Body of pancreas (tissue), 4 donors: Measurements from ENCODE around the gene RP9. TPM values are rescaled to one million over a fixed set of nuclear protein-coding genes. Genes with fewer than 3 reads are reported as not detected.

Source experiments
- ATAC-seq: fragments of 150-250 bp; one replicate; pipeline ENCODE4 v1.9.1; 2016
- DNase-seq, 4 donors: peaks; one replicate each; pipeline ENCODE4 v3.0.0-alpha.2; 2019
- H3K27ac ChIP-seq, 4 donors: fragments of 200-600 bp; sonication (generic); 1 replicate in 3 of 4; 2 replicates in 1 of 4; pipeline versions ENCODE4 v1.5.1 to v1.6.1; 2016 to 2019; ENCODE audit warnings: mild to moderate bottlenecking in 1 of 4, mixed read lengths in 1 of 4, moderate library complexity in 1 of 4
- H3K27me3 ChIP-seq, 2 donors: fragments of 200-600 bp; sonication (generic); one replicate each; pipeline ENCODE4 v1.6.0; 2016; ENCODE audit warnings: mild to moderate bottlenecking in 1 of 2
- H3K36me3 ChIP-seq, 2 donors: fragments of 200-600 bp; sonication (generic); replicated peaks in 1 of 2; 2 replicates each; pipeline ENCODE4 v1.5.1; 2016; ENCODE audit warnings: low read depth in 2 of 2; ENCODE audit not compliant: insufficient read depth in 1 of 2
- H3K4me1 ChIP-seq: fragments of 200-600 bp; sonication (generic); one replicate; pipeline ENCODE4 v1.6.0; 2016
- H3K4me3 ChIP-seq, 2 donors: fragments of 200-600 bp; sonication (generic); 1 replicate in 1 of 2; 2 replicates in 1 of 2; pipeline ENCODE4 v1.5.1; 2016 to 2019
- H3K9me3 ChIP-seq, 3 donors: fragments of 200-600 bp; sonication (generic); 1 replicate in 2 of 3; 2 replicates in 1 of 3; pipeline ENCODE4 v1.5.1; 2016
- POLR2A ChIP-seq, 3 donors: fragments of 450-650 bp; IDR thresholded peaks; one replicate each; pipeline ENCODE4 v1.6.1; 2016; ENCODE audit warnings: antibody characterized with exemption in 3 of 3, mild to moderate bottlenecking in 2 of 3
- WGBS, 2 donors: methylation state at CpG; one replicate each; pipeline ENCODE4 v1.1.5; 2017; 5-methylcytosine and 5-hydroxymethylcytosine counted together
- intact Hi-C: fragments of 100-400 bp; cut with DNase I; formaldehyde crosslinking; loops from one replicate; pipeline ENCODE4 v1.15.1; 2023
- small RNA-seq: library from RNA; depleted of rRNA; stranded (forward); fragments of <200 nt; gene quantifications from one replicate; pipeline ENCODE3, GENCODE V24; 2016
- total RNA-seq, 2 donors: library from RNA; depleted of rRNA; stranded (reverse); fragments of >200 nt; gene quantifications; one replicate each; pipeline ENCODE4 v1.1.0, GENCODE V29; 2016
- TF ChIP-seq, protein P1 (sequence below), 7 experiments: fragments of 450-650 bp in 4 of 7; fragments of 200-600 bp in 3 of 7; sonication (generic) in 3 of 7; IDR thresholded peaks; one replicate each; pipeline ENCODE4 v1.5.1; 2016 to 2019; ENCODE audit warnings: antibody characterized with exemption in 7 of 7

The RP9 gene
- total RNA-seq, 2 donors from 2014 or later = 5.2 to 9.6 TPM

- TF ChIP-seq, protein P1, sequence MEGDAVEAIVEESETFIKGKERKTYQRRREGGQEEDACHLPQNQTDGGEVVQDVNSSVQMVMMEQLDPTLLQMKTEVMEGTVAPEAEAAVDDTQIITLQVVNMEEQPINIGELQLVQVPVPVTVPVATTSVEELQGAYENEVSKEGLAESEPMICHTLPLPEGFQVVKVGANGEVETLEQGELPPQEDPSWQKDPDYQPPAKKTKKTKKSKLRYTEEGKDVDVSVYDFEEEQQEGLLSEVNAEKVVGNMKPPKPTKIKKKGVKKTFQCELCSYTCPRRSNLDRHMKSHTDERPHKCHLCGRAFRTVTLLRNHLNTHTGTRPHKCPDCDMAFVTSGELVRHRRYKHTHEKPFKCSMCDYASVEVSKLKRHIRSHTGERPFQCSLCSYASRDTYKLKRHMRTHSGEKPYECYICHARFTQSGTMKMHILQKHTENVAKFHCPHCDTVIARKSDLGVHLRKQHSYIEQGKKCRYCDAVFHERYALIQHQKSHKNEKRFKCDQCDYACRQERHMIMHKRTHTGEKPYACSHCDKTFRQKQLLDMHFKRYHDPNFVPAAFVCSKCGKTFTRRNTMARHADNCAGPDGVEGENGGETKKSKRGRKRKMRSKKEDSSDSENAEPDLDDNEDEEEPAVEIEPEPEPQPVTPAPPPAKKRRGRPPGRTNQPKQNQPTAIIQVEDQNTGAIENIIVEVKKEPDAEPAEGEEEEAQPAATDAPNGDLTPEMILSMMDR (IDR thresholded peaks at IDR 0.05) = no peak
- TF ChIP-seq POLR2A (IDR thresholded peaks at IDR 0.05) = no peak
- no peak for ATAC-seq
These were observed 60.9 kb downstream of the RP9 start for GRCh38 chr7:33048257-33048656.

GRCh38 chr7:33044986-33045385, 64.2 kb downstream of the RP9 start:
- no peak for DNase-seq
- TF ChIP-seq POLR2A (IDR thresholded peaks at IDR 0.05) = no peak
- TF ChIP-seq, protein P1 (IDR thresholded peaks at IDR 0.05) = no peak
- Histone ChIP-seq H3K9me3 (no peaks in the 10 kb centered on the region), H3K4me1 (peaks cover 64% of the 10 kb centered on the region), H3K27ac (peak overlapping the region in 3 of 4 donors; percentile 81 to 89 (median 84)), H3K27me3 (no peaks in the 10 kb centered on the region), H3K4me3 (no peak overlapping the region), H3K36me3 (no peaks in the 10 kb centered on the region)
- ATAC-seq = no peak
- WGBS, 2 donors = 19 to 37% methylated on average over 2 of the region's 2 CpGs
- intact Hi-C loops = no loop called here

More at GRCh38 chr7:33048257-33048656, 60.9 kb downstream of the RP9 start:
- WGBS, 2 donors = 93 to 96% methylated on average over 3 of the region's 3 CpGs
- intact Hi-C loops = no loop called here
- DNase-seq = no peak
- no peaks in the 10 kb centered on the region for H3K36me3 ChIP-seq
- no peak overlapping the region for H3K27ac ChIP-seq
- H3K9me3 ChIP-seq = no peaks in the 10 kb centered on the region
- H3K27me3 ChIP-seq = no peaks in the 10 kb centered on the region
- no peak overlapping the region for H3K4me3 ChIP-seq
- H3K4me1 ChIP-seq = peaks cover 51% of the 10 kb centered on the region

Small RNA genes within 50 kb of the gene (small RNA-seq; reads per million reads assigned to genes)
- gene AC074338.1 = not detected
- not detected for gene RN7SL505P

Other genes with a start within 250 kb of the RP9 start
- gene KBTBD2, start 217.6 kb downstream of the RP9 start, total RNA-seq = 10 to 100 TPM; 13.5 to 14.8 TPM
- 100 to 1,000 TPM in 1 of 2 donors, 10 to 100 TPM in 1; 70.8 to 253 TPM for gene FKBP9, start 152.0 kb downstream of the RP9 start, total RNA-seq
- 10 to 100 TPM; 20.4 to 26.5 TPM for gene NT5C3A, start 46.6 kb downstream of the RP9 start, total RNA-seq
- gene BBS9, start 20.2 kb upstream of the RP9 start, total RNA-seq = 10 to 100 TPM; 14.2 to 23.6 TPM